ENCODE results near the gene ZNF573. TPM values are rescaled to one million over a fixed set of nuclear protein-coding genes. Genes with fewer than 3 reads are reported as not detected.

The ZNF573 gene
- total and polyA plus RNA-seq, 2 of the 13 experiments (the other 11 are each of a cell fraction or from before 2014, with no cell fraction given) = 3.1 to 9.3 TPM

DNA sequence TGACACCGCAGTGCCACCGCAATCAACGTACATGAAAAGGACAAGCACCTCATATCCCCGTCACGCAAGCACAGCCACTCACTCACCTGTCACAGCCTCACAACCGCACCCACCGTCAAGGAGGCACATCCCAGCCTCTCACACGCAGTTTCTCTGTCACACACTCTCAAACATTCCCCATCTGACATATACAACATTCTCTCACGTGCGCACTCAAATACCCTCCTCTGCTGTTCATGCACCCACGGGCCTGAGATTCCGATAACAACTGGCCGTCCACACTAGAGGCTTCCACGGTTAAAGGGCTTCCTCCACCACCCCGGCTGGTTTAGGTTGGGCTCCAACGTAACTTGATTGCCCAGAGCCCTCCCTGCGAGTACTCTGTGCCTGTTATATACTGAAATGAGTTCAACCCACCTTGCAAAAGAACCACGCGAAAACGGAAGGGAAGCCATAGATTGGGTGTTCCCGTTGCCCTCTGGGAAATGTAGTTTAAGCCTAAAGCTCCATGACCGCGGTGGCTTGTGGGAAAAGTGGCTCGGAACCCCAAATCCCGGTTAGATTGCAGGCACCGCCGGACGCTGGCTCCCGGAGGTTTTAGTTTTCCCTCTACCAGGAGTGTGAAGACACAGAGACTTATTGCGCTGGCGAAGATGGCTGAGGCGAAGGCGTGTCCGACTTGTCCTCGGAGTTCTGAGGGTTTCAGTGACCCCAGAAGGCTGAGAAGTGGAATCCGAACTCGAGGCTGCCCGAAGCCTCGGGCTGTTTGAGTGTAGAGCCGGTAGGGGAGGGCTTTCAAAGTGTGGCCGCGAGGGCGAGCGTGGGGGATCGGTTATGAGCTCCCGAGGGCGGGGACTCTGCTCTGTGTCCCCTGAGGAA lies at the start of gene ZNF573 (continued):
- no peak for TF ChIP-seq DNMT1 (CRISPR knock-in tag; IDR thresholded peaks at IDR 0.05)
- no peak for TF ChIP-seq FLYWCH1 (CRISPR knock-in tag; IDR thresholded peaks at IDR 0.05)
- TF ChIP-seq ZNF367 (CRISPR knock-in tag; IDR thresholded peaks at IDR 0.05; ENCODE audit: borderline replicate concordance) = no peak
- no peak for TF ChIP-seq HHEX (CRISPR knock-in tag; IDR thresholded peaks at IDR 0.05)
- TF ChIP-seq, protein P1, sequence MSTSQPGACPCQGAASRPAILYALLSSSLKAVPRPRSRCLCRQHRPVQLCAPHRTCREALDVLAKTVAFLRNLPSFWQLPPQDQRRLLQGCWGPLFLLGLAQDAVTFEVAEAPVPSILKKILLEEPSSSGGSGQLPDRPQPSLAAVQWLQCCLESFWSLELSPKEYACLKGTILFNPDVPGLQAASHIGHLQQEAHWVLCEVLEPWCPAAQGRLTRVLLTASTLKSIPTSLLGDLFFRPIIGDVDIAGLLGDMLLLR (CRISPR knock-in tag; IDR thresholded peaks at IDR 0.05) = no peak
- TF ChIP-seq NCOA5 (CRISPR knock-in tag; IDR thresholded peaks at IDR 0.05) = no peak
- no peak for TF ChIP-seq ZNF12 (CRISPR knock-in tag; IDR thresholded peaks at IDR 0.05)
- TF ChIP-seq SCMH1 (CRISPR knock-in tag; IDR thresholded peaks at IDR 0.05; ENCODE audit: borderline replicate concordance) = no peak
- no peak for TF ChIP-seq NFYC (CRISPR knock-in tag; IDR thresholded peaks at IDR 0.05)
- no peak for TF ChIP-seq ZEB1 (IDR thresholded peaks at IDR 0.05; ENCODE audit: insufficient replicate concordance, low read depth)
- TF ChIP-seq GABPA (IDR thresholded peaks at IDR 0.05; ENCODE audit: low read depth, low read length) = peak; percentile 56
- peak; percentile 93 for TF ChIP-seq GABPA (CRISPR knock-in tag; IDR thresholded peaks at IDR 0.05; ENCODE audit: low read depth)
- TF ChIP-seq, protein P2, sequence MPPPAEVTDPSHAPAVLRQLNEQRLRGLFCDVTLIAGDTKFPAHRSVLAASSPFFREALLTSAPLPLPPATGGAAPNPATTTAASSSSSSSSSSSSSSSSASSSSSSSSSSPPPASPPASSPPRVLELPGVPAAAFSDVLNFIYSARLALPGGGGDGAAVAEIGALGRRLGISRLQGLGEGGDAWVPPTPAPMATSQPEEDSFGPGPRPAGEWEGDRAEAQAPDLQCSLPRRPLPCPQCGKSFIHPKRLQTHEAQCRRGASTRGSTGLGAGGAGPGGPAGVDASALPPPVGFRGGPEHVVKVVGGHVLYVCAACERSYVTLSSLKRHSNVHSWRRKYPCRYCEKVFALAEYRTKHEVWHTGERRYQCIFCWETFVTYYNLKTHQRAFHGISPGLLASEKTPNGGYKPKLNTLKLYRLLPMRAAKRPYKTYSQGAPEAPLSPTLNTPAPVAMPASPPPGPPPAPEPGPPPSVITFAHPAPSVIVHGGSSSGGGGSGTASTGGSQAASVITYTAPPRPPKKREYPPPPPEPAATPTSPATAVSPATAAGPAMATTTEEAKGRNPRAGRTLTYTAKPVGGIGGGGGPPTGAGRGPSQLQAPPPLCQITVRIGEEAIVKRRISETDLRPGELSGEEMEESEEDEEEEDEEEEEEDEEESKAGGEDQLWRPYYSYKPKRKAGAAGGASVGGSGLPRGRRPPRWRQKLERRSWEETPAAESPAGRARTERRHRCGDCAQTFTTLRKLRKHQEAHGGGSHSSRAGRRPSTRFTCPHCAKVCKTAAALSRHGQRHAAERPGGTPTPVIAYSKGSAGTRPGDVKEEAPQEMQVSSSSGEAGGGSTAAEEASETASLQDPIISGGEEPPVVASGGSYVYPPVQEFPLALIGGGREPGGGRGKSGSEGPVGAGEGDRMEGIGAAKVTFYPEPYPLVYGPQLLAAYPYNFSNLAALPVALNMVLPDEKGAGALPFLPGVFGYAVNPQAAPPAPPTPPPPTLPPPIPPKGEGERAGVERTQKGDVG (CRISPR knock-in tag; IDR thresholded peaks at IDR 0.05; ENCODE audit: borderline replicate concordance) = peak; percentile 80; the same call in 1 of the 2 replicates
- TF ChIP-seq ATF7 (IDR thresholded peaks at IDR 0.05) = no peak
- no peak for TF ChIP-seq ATF7 (CRISPR knock-in tag; IDR thresholded peaks at IDR 0.05)
- TF ChIP-seq, protein P3, sequence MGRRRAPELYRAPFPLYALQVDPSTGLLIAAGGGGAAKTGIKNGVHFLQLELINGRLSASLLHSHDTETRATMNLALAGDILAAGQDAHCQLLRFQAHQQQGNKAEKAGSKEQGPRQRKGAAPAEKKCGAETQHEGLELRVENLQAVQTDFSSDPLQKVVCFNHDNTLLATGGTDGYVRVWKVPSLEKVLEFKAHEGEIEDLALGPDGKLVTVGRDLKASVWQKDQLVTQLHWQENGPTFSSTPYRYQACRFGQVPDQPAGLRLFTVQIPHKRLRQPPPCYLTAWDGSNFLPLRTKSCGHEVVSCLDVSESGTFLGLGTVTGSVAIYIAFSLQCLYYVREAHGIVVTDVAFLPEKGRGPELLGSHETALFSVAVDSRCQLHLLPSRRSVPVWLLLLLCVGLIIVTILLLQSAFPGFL (CRISPR knock-in tag; IDR thresholded peaks at IDR 0.05) = no peak
- TF ChIP-seq, protein P4, sequence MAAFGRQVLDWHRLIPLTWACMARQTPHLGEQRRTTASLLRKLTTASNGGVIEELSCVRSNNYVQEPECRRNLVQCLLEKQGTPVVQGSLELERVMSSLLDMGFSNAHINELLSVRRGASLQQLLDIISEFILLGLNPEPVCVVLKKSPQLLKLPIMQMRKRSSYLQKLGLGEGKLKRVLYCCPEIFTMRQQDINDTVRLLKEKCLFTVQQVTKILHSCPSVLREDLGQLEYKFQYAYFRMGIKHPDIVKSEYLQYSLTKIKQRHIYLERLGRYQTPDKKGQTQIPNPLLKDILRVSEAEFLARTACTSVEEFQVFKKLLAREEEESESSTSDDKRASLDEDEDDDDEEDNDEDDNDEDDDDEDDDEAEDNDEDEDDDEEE (CRISPR knock-in tag; IDR thresholded peaks at IDR 0.05) = 0 out of 2 replicates have a peak, but pooled peaks have one; percentile 45
- TF ChIP-seq HMGA1 (CRISPR knock-in tag; conservative IDR thresholded peaks at IDR 0.05) = no peak
- TF ChIP-seq FOXK1 (CRISPR knock-in tag; IDR thresholded peaks at IDR 0.05; ENCODE audit: borderline replicate concordance, low read depth) = peak; percentile 66; the same call in 1 of the 2 replicates
- no peak for TF ChIP-seq FOXA3 (CRISPR knock-in tag; IDR thresholded peaks at IDR 0.05)
- TF ChIP-seq PAF1 (CRISPR knock-in tag; IDR thresholded peaks at IDR 0.05) = no peak
- TF ChIP-seq THAP11 (CRISPR knock-in tag; IDR thresholded peaks at IDR 0.05) = peak; percentile 99
- TF ChIP-seq, protein P5, sequence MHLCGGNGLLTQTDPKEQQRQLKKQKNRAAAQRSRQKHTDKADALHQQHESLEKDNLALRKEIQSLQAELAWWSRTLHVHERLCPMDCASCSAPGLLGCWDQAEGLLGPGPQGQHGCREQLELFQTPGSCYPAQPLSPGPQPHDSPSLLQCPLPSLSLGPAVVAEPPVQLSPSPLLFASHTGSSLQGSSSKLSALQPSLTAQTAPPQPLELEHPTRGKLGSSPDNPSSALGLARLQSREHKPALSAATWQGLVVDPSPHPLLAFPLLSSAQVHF (CRISPR knock-in tag; IDR thresholded peaks at IDR 0.05) = no peak
- TF ChIP-seq ZNF7 (CRISPR knock-in tag; IDR thresholded peaks at IDR 0.05) = no peak

All from HepG2 (cell line).